GM19035 (cell line): ENCODE results near the gene FOLR1.

ENCODE experiments used
- ATAC-seq: cut with Tn5 transposase; IDR thresholded peaks from one replicate; pipeline ENCODE4 v1.9.1; 2021; ENCODE audit not compliant: unreplicated experiment

FOLR1 gene

GRCh38 chr11:72245263-72245816 is 53.4 kb downstream of the FOLR1 start:
- no peak for ATAC-seq
